Measurements from ENCODE around the gene GATAD2A. TPM values are rescaled to one million over a fixed set of nuclear protein-coding genes. Genes with fewer than 3 reads are reported as not detected.

The GATAD2A gene
- total and polyA plus RNA-seq, 2 of the 13 experiments (the other 11 are each of a cell fraction or from before 2014, with no cell fraction given), result 16.8 to 28.6 TPM

DNA sequence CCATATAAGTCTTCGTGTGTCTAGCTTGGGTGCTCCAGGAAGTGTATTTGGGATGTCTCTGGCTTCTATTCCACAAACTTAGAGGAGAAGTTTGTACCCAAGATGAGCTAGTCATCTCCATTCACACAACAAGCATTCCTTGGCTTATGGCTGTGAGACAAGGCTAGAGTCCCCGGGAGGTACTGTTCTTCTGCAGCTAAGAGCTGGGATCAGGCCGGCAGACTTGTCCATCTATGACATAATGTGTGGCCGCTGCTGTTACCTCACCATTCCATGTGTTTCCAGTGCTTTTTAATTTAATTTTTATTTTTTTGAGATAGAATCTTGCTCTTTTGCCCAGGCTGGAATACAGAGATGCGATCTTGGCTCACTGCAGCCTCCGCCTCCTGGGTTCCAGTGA is 20.7 kb downstream of the GATAD2A start:
- no peaks in the 10 kb centered on the region for H3K9me3 ChIP-seq (ENCODE audit: low read length)
- H2AFZ ChIP-seq (ENCODE audit: low read length), result no peak overlapping the region
- CTCF ChIA-PET (ENCODE audit: low intra/inter-chr PET ratio, low total read pairs), result no interaction called here
- peaks cover 14% of the 10 kb centered on the region for H3K4me1 ChIP-seq (ENCODE audit: insufficient read depth, low read length)
- 100% methylated on average over 6 of the region's 6 CpGs for WGBS (ENCODE audit: low lambda C conversion rate)
- in situ Hi-C loops (cut with HindIII; ENCODE audit: extremely low pct_ligation_motif_present, low pct_unique_long_range_greater_than_20kb) (no loop called here), intact Hi-C loops (cut with micrococcal nuclease; ENCODE audit: unreplicated experiment) (no loop called here)
- peaks cover 23% of the 10 kb centered on the region for H4K20me1 ChIP-seq (ENCODE audit: insufficient read depth, low read length)
- TF ChIP-seq, protein P1, sequence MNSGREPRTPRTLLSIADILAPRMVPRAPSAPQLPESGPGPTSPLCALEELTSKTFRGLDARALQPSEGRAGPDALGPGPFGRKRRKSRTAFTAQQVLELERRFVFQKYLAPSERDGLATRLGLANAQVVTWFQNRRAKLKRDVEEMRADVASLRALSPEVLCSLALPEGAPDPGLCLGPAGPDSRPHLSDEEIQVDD (CRISPR knock-in tag; IDR thresholded peaks at IDR 0.05; ENCODE audit: borderline replicate concordance), result no peak
- TF ChIP-seq TBX2 (CRISPR knock-in tag; IDR thresholded peaks at IDR 0.05; ENCODE audit: borderline replicate concordance) (no peak), NR2C2 (CRISPR knock-in tag; IDR thresholded peaks at IDR 0.05; ENCODE audit: borderline replicate concordance) (no peak), ZNF224 (CRISPR knock-in tag; IDR thresholded peaks at IDR 0.05) (no peak), ZNF30 (CRISPR knock-in tag; IDR thresholded peaks at IDR 0.05) (no peak), TP53 (CRISPR knock-in tag; conservative IDR thresholded peaks at IDR 0.05) (no peak), MEIS1 (CRISPR knock-in tag; IDR thresholded peaks at IDR 0.05; ENCODE audit: borderline replicate concordance) (no peak), ZSCAN20 (CRISPR knock-in tag; IDR thresholded peaks at IDR 0.05; ENCODE audit: borderline replicate concordance) (no peak), PHF8 (CRISPR knock-in tag; IDR thresholded peaks at IDR 0.05) (no peak), KLF9 (CRISPR knock-in tag; IDR thresholded peaks at IDR 0.05; ENCODE audit: low read depth) (no peak), HNRNPK (IDR thresholded peaks at IDR 0.05; ENCODE audit: low read depth, low read length, poor library complexity, severe bottlenecking) (no peak), MTF1 (CRISPR knock-in tag; IDR thresholded peaks at IDR 0.05) (no peak), CCAR2 (optimal IDR thresholded peaks at IDR 0.05; ENCODE audit: low read depth, low read length) (no peak), ZNF780A (CRISPR knock-in tag; IDR thresholded peaks at IDR 0.05) (no peak)
- TF ChIP-seq, protein P2, sequence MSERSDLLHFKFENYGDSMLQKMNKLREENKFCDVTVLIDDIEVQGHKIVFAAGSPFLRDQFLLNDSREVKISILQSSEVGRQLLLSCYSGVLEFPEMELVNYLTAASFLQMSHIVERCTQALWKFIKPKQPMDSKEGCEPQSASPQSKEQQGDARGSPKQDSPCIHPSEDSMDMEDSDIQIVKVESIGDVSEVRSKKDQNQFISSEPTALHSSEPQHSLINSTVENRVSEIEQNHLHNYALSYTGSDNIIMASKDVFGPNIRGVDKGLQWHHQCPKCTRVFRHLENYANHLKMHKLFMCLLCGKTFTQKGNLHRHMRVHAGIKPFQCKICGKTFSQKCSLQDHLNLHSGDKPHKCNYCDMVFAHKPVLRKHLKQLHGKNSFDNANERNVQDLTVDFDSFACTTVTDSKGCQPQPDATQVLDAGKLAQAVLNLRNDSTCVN (CRISPR knock-in tag; IDR thresholded peaks at IDR 0.05; ENCODE audit: borderline replicate concordance), result no peak
- TF ChIP-seq, protein P3, sequence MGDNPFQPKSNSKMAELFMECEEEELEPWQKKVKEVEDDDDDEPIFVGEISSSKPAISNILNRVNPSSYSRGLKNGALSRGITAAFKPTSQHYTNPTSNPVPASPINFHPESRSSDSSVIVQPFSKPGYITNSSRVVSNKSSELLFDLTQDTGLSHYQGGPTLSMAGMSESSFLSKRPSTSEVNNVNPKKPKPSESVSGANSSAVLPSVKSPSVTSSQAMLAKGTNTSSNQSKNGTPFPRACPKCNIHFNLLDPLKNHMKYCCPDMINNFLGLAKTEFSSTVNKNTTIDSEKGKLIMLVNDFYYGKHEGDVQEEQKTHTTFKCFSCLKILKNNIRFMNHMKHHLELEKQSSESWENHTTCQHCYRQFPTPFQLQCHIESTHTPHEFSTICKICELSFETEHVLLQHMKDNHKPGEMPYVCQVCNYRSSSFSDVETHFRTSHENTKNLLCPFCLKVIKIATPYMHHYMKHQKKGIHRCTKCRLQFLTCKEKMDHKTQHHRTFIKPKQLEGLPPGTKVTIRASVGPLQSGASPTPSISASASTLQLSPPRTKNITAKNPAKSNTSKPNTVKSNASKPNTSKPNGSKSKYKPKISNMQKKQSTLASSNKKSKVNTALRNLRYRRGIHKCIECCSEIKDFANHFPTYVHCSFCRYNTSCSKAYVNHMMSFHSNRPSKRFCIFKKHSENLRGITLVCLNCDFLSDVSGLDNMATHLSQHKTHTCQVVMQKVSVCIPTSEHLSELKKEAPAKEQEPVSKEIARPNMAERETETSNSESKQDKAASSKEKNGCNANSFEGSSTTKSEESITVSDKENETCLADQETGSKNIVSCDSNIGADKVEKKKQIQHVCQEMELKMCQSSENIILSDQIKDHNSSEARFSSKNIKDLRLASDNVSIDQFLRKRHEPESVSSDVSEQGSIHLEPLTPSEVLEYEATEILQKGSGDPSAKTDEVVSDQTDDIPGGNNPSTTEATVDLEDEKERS (CRISPR knock-in tag; IDR thresholded peaks at IDR 0.05), result no peak
- TF ChIP-seq, protein P4, sequence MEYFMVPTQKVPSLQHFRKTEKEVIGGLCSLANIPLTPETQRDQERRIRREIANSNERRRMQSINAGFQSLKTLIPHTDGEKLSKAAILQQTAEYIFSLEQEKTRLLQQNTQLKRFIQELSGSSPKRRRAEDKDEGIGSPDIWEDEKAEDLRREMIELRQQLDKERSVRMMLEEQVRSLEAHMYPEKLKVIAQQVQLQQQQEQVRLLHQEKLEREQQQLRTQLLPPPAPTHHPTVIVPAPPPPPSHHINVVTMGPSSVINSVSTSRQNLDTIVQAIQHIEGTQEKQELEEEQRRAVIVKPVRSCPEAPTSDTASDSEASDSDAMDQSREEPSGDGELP (IDR thresholded peaks at IDR 0.05; ENCODE audit: borderline replicate concordance, low read depth), result no peak
- H3K4me2 ChIP-seq (ENCODE audit: low read depth, low read length), result no peak overlapping the region
- no peak for ATAC-seq
- no peak overlapping the region for H3K27ac ChIP-seq (ENCODE audit: extremely low read length, insufficient read depth, low read length)
- no peak for FAIRE-seq
- POLR2A ChIA-PET, result no interaction called here
- no peaks in the 10 kb centered on the region for H3K27me3 ChIP-seq (ENCODE audit: control insufficient read depth in 1 of 2, insufficient read depth in 2 of 2, low read length in 2 of 2)
- no peak overlapping the region for H3K4me3 ChIP-seq (replicated peaks in 1 of 3; ENCODE audit: insufficient read depth in 1 of 3, low read depth in 2 of 3, low read length in 3 of 3)
- H3K9ac ChIP-seq (ENCODE audit: insufficient read depth, low read depth, low read length), result no peak overlapping the region
- peaks cover 97% of the 10 kb centered on the region for H3K79me2 ChIP-seq (ENCODE audit: insufficient read depth, low read length)
- no peaks in the 10 kb centered on the region; a peak in 1 of 5 replicates for H3K36me3 ChIP-seq (replicated peaks in 1 of 2; ENCODE audit: control insufficient read depth in 1 of 2, insufficient read depth in 2 of 2, low read length in 2 of 2)
- no peak for DNase-seq (ENCODE audit: low spot score)
- no TSS peak for BruUV-seq (replicated peaks)
